ENCODE data around the gene MOV10L1.

MOV10L1 gene

DNA sequence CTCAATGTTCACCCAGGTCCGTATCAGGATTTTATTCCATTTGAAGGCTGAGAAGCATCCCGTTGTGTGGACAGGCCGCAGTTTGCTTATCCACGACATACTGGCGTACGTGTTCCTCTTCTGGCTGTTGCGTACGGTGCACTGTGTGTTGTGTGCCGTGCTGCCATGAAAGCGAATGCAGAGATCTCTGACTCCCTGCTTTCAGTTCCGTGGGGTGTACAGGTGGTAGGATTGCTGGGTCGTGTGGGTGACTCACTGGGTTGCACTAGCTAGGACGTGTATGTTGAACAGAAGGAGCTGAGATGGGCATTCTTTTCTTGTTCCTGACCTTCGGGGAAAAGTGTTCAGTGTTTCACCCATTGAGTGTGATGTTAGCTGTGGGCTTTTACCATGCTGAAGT, 121.3 kb downstream of the MOV10L1 start:
- Histone ChIP-seq H3K4me3 (ENCODE audit: severe bottlenecking) (no peak overlapping the region), H3K4me1 (ENCODE audit: insufficient read depth, poor library complexity, severe bottlenecking) (no peaks in the 10 kb centered on the region), H3K36me3 (ENCODE audit: low read depth) (peaks cover 82% of the 10 kb centered on the region), H3K27ac (ENCODE audit: poor library complexity, severe bottlenecking) (no peak overlapping the region), H3K9me3 (ENCODE audit: severe bottlenecking) (no peaks in the 10 kb centered on the region), H3K27me3 (ENCODE audit: insufficient read depth, poor library complexity, severe bottlenecking) (no peaks in the 10 kb centered on the region)
- TF ChIP-seq, protein P1, sequence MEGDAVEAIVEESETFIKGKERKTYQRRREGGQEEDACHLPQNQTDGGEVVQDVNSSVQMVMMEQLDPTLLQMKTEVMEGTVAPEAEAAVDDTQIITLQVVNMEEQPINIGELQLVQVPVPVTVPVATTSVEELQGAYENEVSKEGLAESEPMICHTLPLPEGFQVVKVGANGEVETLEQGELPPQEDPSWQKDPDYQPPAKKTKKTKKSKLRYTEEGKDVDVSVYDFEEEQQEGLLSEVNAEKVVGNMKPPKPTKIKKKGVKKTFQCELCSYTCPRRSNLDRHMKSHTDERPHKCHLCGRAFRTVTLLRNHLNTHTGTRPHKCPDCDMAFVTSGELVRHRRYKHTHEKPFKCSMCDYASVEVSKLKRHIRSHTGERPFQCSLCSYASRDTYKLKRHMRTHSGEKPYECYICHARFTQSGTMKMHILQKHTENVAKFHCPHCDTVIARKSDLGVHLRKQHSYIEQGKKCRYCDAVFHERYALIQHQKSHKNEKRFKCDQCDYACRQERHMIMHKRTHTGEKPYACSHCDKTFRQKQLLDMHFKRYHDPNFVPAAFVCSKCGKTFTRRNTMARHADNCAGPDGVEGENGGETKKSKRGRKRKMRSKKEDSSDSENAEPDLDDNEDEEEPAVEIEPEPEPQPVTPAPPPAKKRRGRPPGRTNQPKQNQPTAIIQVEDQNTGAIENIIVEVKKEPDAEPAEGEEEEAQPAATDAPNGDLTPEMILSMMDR (IDR thresholded peaks at IDR 0.05; ENCODE audit: poor library complexity, severe bottlenecking): no peak
- DNase-seq (ENCODE audit: low spot score) (no peak), ATAC-seq (ENCODE audit: low read depth) (no peak)

Measured in RWPE2 (cell line).